CD4-positive, CD25-positive, alpha-beta regulatory T cell (primary cell): Measurements from ENCODE around the gene KAT2A. TPM values are rescaled to one million over a fixed set of nuclear protein-coding genes. Genes with fewer than 3 reads are reported as not detected.

ENCODE experiments used
- ATAC-seq, 2 donors: fragments of 150-1000 bp; cut with Tn5 transposase; one replicate each; pipeline ENCODE4 v1.10.0; 2021; ENCODE audit warnings: low read depth in 2 of 2, moderate number of reproducible peaks in 2 of 2, moderate library complexity in 1 of 2
- DNase-seq, 3 donors: peaks; one replicate each; pipeline versions ENCODE4 v3.0.0 to v3.0.0-alpha.2; 2012 to 2022; ENCODE audit warnings: mixed read lengths in 1 of 3
- H3K27ac ChIP-seq: one replicate; pipeline ENCODE4 v1.7.0; 2013; ENCODE audit warnings: mild to moderate bottlenecking, low read length; ENCODE audit not compliant: insufficient read depth, poor library complexity, severe bottlenecking
- H3K27me3 ChIP-seq: one replicate; pipeline ENCODE4 v1.7.0; 2013; ENCODE audit warnings: low read length; ENCODE audit not compliant: control insufficient read depth, insufficient read depth
- H3K36me3 ChIP-seq: one replicate; pipeline ENCODE4 v1.7.0; 2013; ENCODE audit warnings: mild to moderate bottlenecking, low read length, moderate library complexity; ENCODE audit not compliant: control insufficient read depth, insufficient read depth
- H3K4me1 ChIP-seq: 2 replicates; pipeline ENCODE4 v1.7.0; 2013; ENCODE audit warnings: mild to moderate bottlenecking, low read length; ENCODE audit not compliant: insufficient read depth, control insufficient read depth, poor library complexity, severe bottlenecking
- H3K4me3 ChIP-seq: one replicate; pipeline ENCODE4 v1.7.0; 2013; ENCODE audit warnings: low read depth, mild to moderate bottlenecking, low read length, moderate library complexity
- H3K9me3 ChIP-seq, 2 experiments: 1 replicate in 1 of 2; 2 replicates in 1 of 2; pipeline ENCODE4 v1.7.0; 2013; ENCODE audit warnings: low read length in 2 of 2, mild to moderate bottlenecking in 1 of 2, moderate library complexity in 1 of 2; ENCODE audit not compliant: control insufficient read depth in 2 of 2
- H3K27ac Mint-ChIP-seq, 3 donors: one replicate each; pipeline ENCODE4 v1.8.0; 2020 to 2022; ENCODE audit warnings: mild to moderate bottlenecking in 3 of 3, mixed read lengths in 3 of 3, moderate library complexity in 2 of 3
- H3K27me3 Mint-ChIP-seq: one replicate; pipeline ENCODE4 v1.8.0; 2022; ENCODE audit warnings: mild to moderate bottlenecking, mixed read lengths
- H3K36me3 Mint-ChIP-seq: one replicate; pipeline ENCODE4 v1.8.0; 2020; ENCODE audit warnings: mixed read lengths
- H3K4me1 Mint-ChIP-seq, 4 donors: one replicate each; pipeline ENCODE4 v1.8.0; 2020 to 2022; ENCODE audit warnings: mixed read lengths in 4 of 4, mild to moderate bottlenecking in 1 of 4
- H3K4me3 Mint-ChIP-seq, 4 donors: one replicate each; pipeline ENCODE4 v1.8.0; 2020 to 2022; ENCODE audit warnings: mild to moderate bottlenecking in 4 of 4, mixed read lengths in 4 of 4, moderate library complexity in 3 of 4
- H3K9me3 Mint-ChIP-seq, 7 donors: one replicate each; pipeline ENCODE4 v1.8.0; 2020 to 2022; ENCODE audit warnings: mixed read lengths in 7 of 7, mild to moderate bottlenecking in 3 of 7, moderate library complexity in 2 of 7
- polyA plus RNA-seq, 4 donors: library from polyadenylated mRNA; unstranded; fragments of 300-500 nt; fragmentation: Illumina TruSeq; gene quantifications; one replicate each; pipeline ENCODE4 v1.2.3, GENCODE V29; 2021
- total RNA-seq: library from RNA; stranded (reverse); gene quantifications from one replicate; pipeline ENCODE4 v1.2.3, GENCODE V29; 2022

KAT2A gene
- total and polyA plus RNA-seq, 5 donors from 2014 or later: 2.5 to 26.5 (median 4.8) TPM

DNA sequence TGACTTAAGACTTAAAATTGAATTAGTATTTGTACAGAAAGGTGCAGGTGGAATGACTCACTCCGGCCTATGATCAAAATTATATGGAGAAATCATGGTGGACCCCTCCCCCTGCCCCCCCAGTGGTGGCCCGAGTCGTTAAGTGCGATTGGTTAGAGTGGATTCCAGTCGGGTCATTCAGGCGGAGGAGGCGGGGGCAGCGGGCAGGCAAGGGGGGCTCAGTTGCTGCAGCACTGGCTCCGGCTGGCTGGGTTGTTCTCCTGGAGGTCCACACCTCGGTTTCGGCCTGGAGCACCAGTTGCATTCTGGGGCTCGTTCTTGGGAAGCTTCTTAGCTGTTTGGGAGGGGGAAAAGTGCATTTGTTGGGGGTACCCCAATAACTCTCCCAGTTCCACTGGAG lies 4.4 kb upstream of the KAT2A start:
- Histone ChIP-seq H3K27me3 (no peaks in the 10 kb centered on the region), H3K4me1 (peaks cover 7% of the 10 kb centered on the region), H3K27ac (no peak overlapping the region), H3K9me3 (no peaks in the 10 kb centered on the region), H3K4me3 (no peak overlapping the region), H3K36me3 (peaks cover 58% of the 10 kb centered on the region)
- ATAC-seq (no peak), DNase-seq (no peak)
- peak overlapping the region in 1 of 4 donors; percentile 7 for H3K4me3 Mint-ChIP-seq
- no peak overlapping the region for H3K27ac Mint-ChIP-seq
- H3K36me3 Mint-ChIP-seq: peaks cover 32% of the 10 kb centered on the region
- H3K4me1 Mint-ChIP-seq: peaks cover 0 to 11% (median 2%) of the 10 kb centered on the region in 4 donors
- H3K27me3 Mint-ChIP-seq: no peaks in the 10 kb centered on the region
- H3K9me3 Mint-ChIP-seq: no peaks in the 10 kb centered on the region

DNA sequence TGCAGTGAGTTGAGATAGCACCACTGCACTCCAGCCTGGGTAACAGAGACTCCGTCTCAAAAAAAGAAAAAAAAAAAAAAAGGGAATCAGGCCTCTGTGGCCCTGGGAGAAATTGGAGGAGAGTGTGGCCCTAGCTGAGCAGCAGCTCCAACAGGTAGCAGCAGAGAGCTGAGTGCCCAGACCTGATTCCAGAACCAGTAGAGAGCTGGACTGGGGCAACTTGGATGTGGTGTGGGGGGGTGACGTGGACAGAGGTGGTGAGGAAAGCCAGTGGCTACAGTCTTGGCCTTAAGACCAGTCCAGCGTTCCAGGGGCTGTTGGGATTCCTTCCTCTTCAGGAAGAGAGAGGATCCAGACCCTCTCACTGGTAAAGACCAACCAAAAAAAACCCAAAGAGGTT lies 3.1 kb upstream of the KAT2A start:
- Mint-ChIP-seq H3K4me1 (peaks cover 0 to 18% (median 6%) of the 10 kb centered on the region in 4 donors), H3K4me3 (peak overlapping the region in 1 of 4 donors; percentile 58), H3K27ac (no peak overlapping the region), H3K27me3 (no peaks in the 10 kb centered on the region), H3K9me3 (no peaks in the 10 kb centered on the region), H3K36me3 (peaks cover 36% of the 10 kb centered on the region)
- no peak overlapping the region for H3K4me3 ChIP-seq
- no peaks in the 10 kb centered on the region for H3K27me3 ChIP-seq
- peaks cover 9% of the 10 kb centered on the region for H3K4me1 ChIP-seq
- ATAC-seq (no peak), DNase-seq (no peak)
- H3K9me3 ChIP-seq: no peaks in the 10 kb centered on the region
- H3K36me3 ChIP-seq: peaks cover 45% of the 10 kb centered on the region
- no peak overlapping the region for H3K27ac ChIP-seq

DNA sequence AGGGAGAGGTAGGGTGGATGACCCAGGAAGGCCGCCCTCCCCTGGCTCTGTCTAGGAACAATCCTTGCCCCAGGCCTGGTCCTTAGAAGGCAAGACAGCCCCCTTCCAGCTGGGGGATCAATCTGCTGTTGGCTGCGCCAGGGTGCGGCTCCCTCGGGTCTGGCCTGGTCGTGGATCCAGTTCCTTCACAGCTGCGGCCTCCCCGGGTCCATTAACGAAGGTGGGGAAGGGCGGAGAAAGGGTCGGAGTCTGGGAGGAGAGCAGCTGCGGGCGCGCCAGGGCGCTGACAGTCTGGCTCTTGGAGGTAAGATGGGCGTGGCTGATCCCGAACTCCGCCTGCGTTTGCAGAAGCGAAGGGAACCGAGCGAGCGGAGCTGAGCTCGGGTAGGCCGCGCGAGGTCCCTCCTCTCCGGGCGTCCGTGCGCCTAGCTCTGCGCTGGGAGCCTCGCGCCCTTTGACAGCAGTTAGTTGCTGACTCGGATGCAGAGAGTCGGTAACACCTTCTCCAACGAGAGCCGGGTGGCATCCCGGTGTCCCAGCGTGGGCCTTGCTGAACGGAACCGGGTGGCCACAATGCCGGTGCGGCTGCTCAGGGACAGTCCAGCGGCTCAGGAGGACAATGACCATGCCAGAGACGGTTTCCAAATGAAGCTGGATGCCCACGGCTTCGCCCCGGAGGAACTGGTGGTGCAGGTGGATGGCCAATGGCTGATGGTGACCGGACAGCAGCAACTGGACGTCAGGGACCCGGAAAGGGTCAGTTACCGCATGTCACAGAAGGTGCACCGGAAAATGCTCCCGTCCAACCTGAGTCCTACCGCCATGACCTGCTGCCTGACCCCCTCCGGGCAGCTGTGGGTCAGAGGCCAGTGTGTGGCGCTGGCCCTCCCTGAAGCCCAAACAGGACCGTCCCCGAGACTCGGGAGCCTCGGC lies 1.5 kb upstream of the KAT2A start, which contains the start of gene HSPB9:
Gene HSPB9 (plus strand): TSS at position 434 of the 933 bp plus-strand sequence. CDS start 47 bp downstream, at position 481.
- Histone ChIP-seq H3K36me3 (peaks cover 29% of the 10 kb centered on the region), H3K27me3 (no peaks in the 10 kb centered on the region), H3K4me3 (no peak within 1 kb of the TSS), H3K9me3 (no peaks in the 10 kb centered on the region), H3K27ac (no peak within 1 kb of the TSS), H3K4me1 (peaks cover 9% of the 10 kb centered on the region)
- H3K9me3 Mint-ChIP-seq: no peaks in the 10 kb centered on the region
- ATAC-seq (no peak), DNase-seq (no peak)
- no peaks in the 10 kb centered on the region for H3K27me3 Mint-ChIP-seq
- H3K4me3 Mint-ChIP-seq: peak within 1 kb of the TSS; percentile 71 to 85 (median 78)
- H3K36me3 Mint-ChIP-seq: peaks cover 30% of the 10 kb centered on the region
- H3K27ac Mint-ChIP-seq: peak within 1 kb of the TSS in 2 of 3 donors; percentile 25 to 69
- H3K4me1 Mint-ChIP-seq: peaks cover 4 to 27% (median 7%) of the 10 kb centered on the region in 4 donors

DNA sequence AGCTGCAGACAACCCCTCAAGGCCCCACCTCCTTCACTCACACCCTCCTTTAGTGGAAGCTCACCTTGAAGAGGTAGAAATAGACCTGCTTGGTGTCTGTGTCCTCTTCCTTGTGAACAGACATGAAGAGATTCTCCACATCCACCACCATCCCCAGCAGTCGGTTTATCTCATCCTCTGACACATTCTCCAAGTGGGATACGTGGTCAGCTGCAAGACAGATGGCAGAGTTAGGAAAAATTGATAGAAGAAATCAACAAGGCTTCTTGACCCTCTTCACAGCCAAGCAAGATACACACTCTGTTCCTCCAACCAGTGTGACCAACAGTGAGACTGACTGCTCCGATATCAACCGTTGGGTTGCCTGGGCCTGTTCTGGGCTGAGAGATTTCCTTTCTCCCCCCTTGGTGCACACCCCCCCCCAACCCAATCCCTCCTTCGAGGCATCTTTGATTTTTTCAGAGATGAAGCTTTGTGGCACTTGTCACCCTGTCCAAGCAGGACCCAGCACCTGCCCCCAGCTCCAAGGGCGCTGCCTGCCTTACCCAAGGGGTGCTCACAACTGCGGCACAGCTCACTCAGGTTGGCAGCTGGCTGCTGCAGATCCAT lies 902 bp downstream of the KAT2A start:
- Mint-ChIP-seq H3K4me3 (peak overlapping the region; percentile 78 to 86 (median 85)), H3K4me1 (peaks cover 5 to 39% (median 12%) of the 10 kb centered on the region in 4 donors), H3K36me3 (peaks cover 21% of the 10 kb centered on the region), H3K9me3 (no peaks in the 10 kb centered on the region), H3K27me3 (no peaks in the 10 kb centered on the region), H3K27ac (peak overlapping the region in 2 of 3 donors; percentile 46 to 52)
- H3K9me3 ChIP-seq: no peaks in the 10 kb centered on the region
- DNase-seq (no peak), ATAC-seq (no peak)
- H3K4me3 ChIP-seq: no peak overlapping the region
- no peaks in the 10 kb centered on the region for H3K27me3 ChIP-seq
- H3K27ac ChIP-seq: no peak overlapping the region
- peaks cover 9% of the 10 kb centered on the region for H3K4me1 ChIP-seq
- peaks cover 6% of the 10 kb centered on the region for H3K36me3 ChIP-seq

DNA sequence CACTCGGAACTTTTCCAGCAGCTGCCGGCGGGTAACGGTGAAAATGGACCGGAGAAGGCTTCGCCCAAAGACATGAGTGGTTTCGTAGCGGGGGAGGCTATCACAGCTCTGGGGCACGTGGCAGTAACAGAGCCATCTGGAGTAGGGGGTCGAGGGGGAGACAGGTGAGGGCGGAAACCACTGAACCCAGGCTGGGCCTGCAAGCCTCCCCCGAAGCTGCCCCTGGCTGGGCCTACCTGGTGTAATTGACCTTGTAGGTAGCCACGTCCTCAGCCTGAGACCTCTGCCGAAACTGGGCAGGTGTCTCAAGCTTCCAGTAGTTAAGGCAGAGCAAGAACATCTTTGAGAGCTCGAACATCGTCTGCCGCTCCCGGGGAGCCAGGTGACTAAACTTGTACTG lies 1.9 kb downstream of the KAT2A start:
- Mint-ChIP-seq H3K27me3 (no peaks in the 10 kb centered on the region), H3K4me1 (peaks cover 5 to 41% (median 10%) of the 10 kb centered on the region in 4 donors), H3K27ac (peak overlapping the region in 1 of 3 donors; percentile 67), H3K4me3 (peak overlapping the region in 3 of 4 donors; percentile 57 to 86 (median 85)), H3K36me3 (peaks cover 20% of the 10 kb centered on the region), H3K9me3 (no peaks in the 10 kb centered on the region)
- Histone ChIP-seq H3K27ac (no peak overlapping the region), H3K27me3 (no peaks in the 10 kb centered on the region), H3K9me3 (no peaks in the 10 kb centered on the region), H3K4me3 (no peak overlapping the region), H3K36me3 (no peaks in the 10 kb centered on the region), H3K4me1 (peaks cover 9% of the 10 kb centered on the region)
- ATAC-seq (no peak), DNase-seq (no peak)

DNA sequence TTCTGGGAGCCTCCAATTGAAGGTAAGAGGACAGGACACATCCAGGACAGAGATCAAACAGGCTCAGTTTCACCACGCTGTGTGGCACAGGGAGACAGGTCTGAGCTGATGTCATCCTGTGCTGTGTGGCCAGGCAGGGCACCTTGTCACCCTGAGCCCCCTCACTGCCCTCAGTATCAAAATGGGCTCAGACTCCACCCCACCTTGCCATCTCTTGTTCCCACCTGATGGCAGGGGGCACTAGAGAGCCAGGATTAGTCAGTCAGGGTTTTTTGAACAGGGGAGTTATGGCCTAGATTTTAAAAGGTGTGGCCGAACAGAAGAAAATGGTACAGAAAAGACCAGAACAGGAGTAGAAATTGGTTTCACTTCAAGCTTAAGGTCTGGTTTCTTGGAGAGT lies 2.6 kb downstream of the KAT2A start:
- H3K27ac Mint-ChIP-seq: peak overlapping the region in 2 of 3 donors; percentile 65 to 86
- no peaks in the 10 kb centered on the region for H3K27me3 Mint-ChIP-seq
- H3K4me3 Mint-ChIP-seq: peak overlapping the region in 3 of 4 donors; percentile 40 to 96 (median 70)

DNA sequence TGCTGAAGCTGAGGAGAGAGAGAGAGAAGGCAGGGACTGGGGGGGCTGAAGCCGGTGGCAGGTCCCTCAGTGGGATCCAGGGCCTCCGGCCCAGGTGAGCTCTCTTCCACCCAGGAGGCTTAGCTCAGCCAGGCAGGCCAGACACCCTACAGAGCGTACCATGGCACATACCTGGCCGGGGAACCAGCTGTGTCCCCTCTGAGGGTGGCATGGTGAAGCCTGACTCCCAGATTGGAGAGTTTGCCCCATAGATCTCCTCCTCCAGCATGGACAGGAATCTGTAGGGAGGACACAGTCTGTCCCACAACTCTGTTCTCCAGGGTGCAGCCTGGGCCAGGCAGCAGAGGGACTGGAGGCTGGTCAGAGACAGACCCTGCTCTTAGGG lies 3.0 kb downstream of the KAT2A start:
- peaks cover 21% of the 10 kb centered on the region for H3K36me3 Mint-ChIP-seq

More for the DNA sequence above, 2.6 kb downstream of the KAT2A start:
- H3K4me3 ChIP-seq: no peak overlapping the region
- H3K27ac ChIP-seq: no peak overlapping the region
- Mint-ChIP-seq H3K9me3 (no peaks in the 10 kb centered on the region), H3K4me1 (peaks cover 5 to 41% (median 10%) of the 10 kb centered on the region in 4 donors), H3K36me3 (peaks cover 21% of the 10 kb centered on the region)
- ATAC-seq (peak in 1 of 2 donors; percentile 22), DNase-seq (peak in 2 of 3 donors; percentile 33 to 68)
- H3K4me1 ChIP-seq: peaks cover 9% of the 10 kb centered on the region
- no peaks in the 10 kb centered on the region for H3K36me3 ChIP-seq
- no peaks in the 10 kb centered on the region for H3K9me3 ChIP-seq
- no peaks in the 10 kb centered on the region for H3K27me3 ChIP-seq

More for the DNA sequence above, 3.0 kb downstream of the KAT2A start:
- no peak for ATAC-seq
- Histone ChIP-seq H3K36me3 (no peaks in the 10 kb centered on the region), H3K4me3 (no peak overlapping the region), H3K27me3 (no peaks in the 10 kb centered on the region), H3K4me1 (peaks cover 12% of the 10 kb centered on the region), H3K27ac (no peak overlapping the region), H3K9me3 (no peaks in the 10 kb centered on the region)
- Mint-ChIP-seq H3K4me3 (peak overlapping the region in 1 of 4 donors; percentile 96), H3K27ac (no peak overlapping the region), H3K27me3 (no peaks in the 10 kb centered on the region), H3K9me3 (no peaks in the 10 kb centered on the region), H3K4me1 (peaks cover 5 to 41% (median 10%) of the 10 kb centered on the region in 4 donors)
- DNase-seq: no peak
